Transverse colon (tissue), 4 donors: ENCODE data around the gene ZSCAN26. TPM values are rescaled to one million over a fixed set of nuclear protein-coding genes. Genes with fewer than 3 reads are reported as not detected.

Source experiments
- DNase-seq: peaks from one replicate; pipeline ENCODE4 v3.0.0-alpha.2; 2019
- H3K27ac ChIP-seq, 4 donors: fragments of 200-600 bp; sonication (generic); 2 replicates each; pipeline ENCODE4 v1.5.1; 2016 to 2018; ENCODE audit warnings: inconsistent platforms in 4 of 4
- H3K27me3 ChIP-seq: fragments of 200-600 bp; sonication (generic); 2 replicates; pipeline ENCODE4 v1.5.1; 2017; ENCODE audit warnings: inconsistent platforms
- H3K36me3 ChIP-seq, 4 donors: fragments of 200-600 bp; sonication (generic); 2 replicates each; pipeline ENCODE4 v1.5.1; 2017 to 2019; ENCODE audit warnings: inconsistent platforms in 4 of 4
- H3K4me1 ChIP-seq, 4 donors: fragments of 200-600 bp; sonication (generic); 2 replicates each; pipeline ENCODE4 v1.5.1; 2017 to 2020; ENCODE audit warnings: inconsistent platforms in 4 of 4
- H3K4me3 ChIP-seq, 4 donors: fragments of 200-600 bp; sonication (generic); 1 replicate in 1 of 4; 2 replicates in 3 of 4; pipeline versions ENCODE4 v1.5.1 to v1.6.1; 2017 to 2019; ENCODE audit warnings: inconsistent platforms in 4 of 4
- H3K9me3 ChIP-seq, 2 donors: fragments of 200-600 bp; sonication (generic); 2 replicates each; pipeline ENCODE4 v1.5.1; 2017 to 2019; ENCODE audit warnings: inconsistent platforms in 2 of 2
- EP300 ChIP-seq: sonication (generic); formaldehyde crosslinking; IDR thresholded peaks from one replicate; pipeline ENCODE4 v1.6.1; 2017; ENCODE audit warnings: antibody characterized with exemption, low read depth
- POLR2A ChIP-seq: fragments of 450-650 bp; IDR thresholded peaks from one replicate; pipeline ENCODE4 v1.6.1; 2016; ENCODE audit warnings: antibody characterized with exemption, mild to moderate bottlenecking, moderate library complexity
- POLR2AphosphoS5 ChIP-seq, 3 donors: sonication (generic); formaldehyde crosslinking; IDR thresholded peaks; one replicate each; pipeline ENCODE4 v1.6.1; 2016; ENCODE audit warnings: antibody characterized with exemption in 3 of 3
- WGBS, 2 donors: methylation state at CpG; one replicate each; pipeline ENCODE4 v1.1.5; 2018; ENCODE audit warnings: low coverage in 1 of 2; 5-methylcytosine and 5-hydroxymethylcytosine counted together
- in situ Hi-C, 4 donors: fragments of 200-750 bp; cut with MboI; loops; one replicate each; pipeline versions ENCODE4 v1.15.0 to v1.15.1; 2017; ENCODE audit warnings: low sequenced_read_pairs in 3 of 4, low pct_ligation_motif_present in 1 of 4, low pct_unique_long_range_greater_than_20kb in 1 of 4
- intact Hi-C: fragments of 100-400 bp; cut with DNase I; formaldehyde crosslinking; loops from one replicate; pipeline ENCODE4 v1.15.1; 2023; ENCODE audit warnings: low total_unique reads
- total RNA-seq, 4 donors: library from RNA; depleted of rRNA; stranded (reverse); fragments of >200 nt; gene quantifications; one replicate each; pipeline ENCODE4 v1.1.0, GENCODE V29; 2016
- TF ChIP-seq, protein P1 (sequence below), 5 experiments: fragments of 200-600 bp in 3 of 5; fragments of 450-650 bp in 2 of 5; sonication (generic) in 3 of 5; IDR thresholded peaks; 1 replicate in 2 of 5; 2 replicates in 3 of 5; pipeline ENCODE4 v1.5.1; 2016 to 2017; ENCODE audit warnings: antibody characterized with exemption in 5 of 5, inconsistent platforms in 3 of 5, mild to moderate bottlenecking in 2 of 5, moderate library complexity in 1 of 5

ZSCAN26 gene
- total RNA-seq, 4 donors from 2014 or later = 13.9 to 19.4 (median 17.6) TPM

DNA sequence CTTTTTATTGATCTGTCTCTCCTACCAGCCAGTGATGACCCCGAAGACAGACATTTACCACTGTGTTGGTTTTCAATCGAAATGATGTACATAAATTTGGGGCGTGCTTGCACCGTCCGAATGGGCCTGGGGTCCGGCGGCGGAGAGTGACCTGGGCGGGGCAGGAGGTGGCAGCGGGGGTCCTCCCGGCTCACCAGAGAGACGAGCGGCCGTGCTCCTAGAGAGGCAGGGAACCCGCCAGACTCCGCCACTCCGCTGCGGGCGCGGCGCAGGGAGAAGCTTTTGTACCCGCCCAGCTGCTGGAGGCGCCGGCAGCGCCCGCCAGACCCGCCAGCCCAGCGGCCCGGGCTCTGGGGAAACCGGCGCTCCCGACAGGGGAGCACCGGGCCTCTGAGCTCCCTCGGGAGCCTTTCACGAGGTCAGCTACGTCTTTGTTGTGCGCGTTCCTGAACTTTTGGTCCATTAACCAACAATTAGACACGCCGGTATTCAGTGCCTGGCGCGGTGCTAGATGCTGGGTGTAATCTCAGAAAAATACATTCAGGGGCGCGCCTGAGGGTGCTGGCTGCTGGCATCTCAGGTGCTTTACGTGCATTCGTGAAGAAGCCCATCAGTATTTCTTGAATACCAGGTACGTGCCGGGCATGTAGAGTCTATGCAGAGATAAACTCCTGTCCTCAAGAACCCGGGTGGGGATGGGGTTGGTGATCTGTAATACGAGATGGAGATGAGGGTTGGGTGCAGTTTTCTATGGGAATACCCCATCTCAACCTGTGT, 14.5 kb downstream of the ZSCAN26 start, which contains the start of gene PGBD1:
Gene PGBD1, plus strand, starts transcription at position 285 of the 777 bp plus-strand sequence. CDS start 2,242 bp downstream, outside the sequence.
- Histone ChIP-seq H3K36me3 (peaks cover 0 to 4% (median under 1%) of the 10 kb centered on the region in 4 donors), H3K4me1 (peaks cover 0 to 16% (median 3%) of the 10 kb centered on the region in 4 donors), H3K27me3 (no peaks in the 10 kb centered on the region), H3K27ac (peak within 1 kb of the TSS; percentile 34 to 53 (median 48)), H3K9me3 (no peaks in the 10 kb centered on the region), H3K4me3 (peak within 1 kb of the TSS; percentile 45 to 68 (median 60))
- peak in 1 of 3 donors; percentile 42 for TF ChIP-seq POLR2AphosphoS5 (IDR thresholded peaks at IDR 0.05)
- TF ChIP-seq EP300 = no peak
- in situ Hi-C loops (no loop called here), intact Hi-C loops (loop anchor here (10.0 kb wide), 1 partner anchor 53 kb away; the partner anchor contains the start of gene ZSCAN31)
- 1 to 3% methylated on average over 5 to 39 of the region's 50 CpGs for WGBS, 2 donors
- peak; percentile 71 for DNase-seq

DNA sequence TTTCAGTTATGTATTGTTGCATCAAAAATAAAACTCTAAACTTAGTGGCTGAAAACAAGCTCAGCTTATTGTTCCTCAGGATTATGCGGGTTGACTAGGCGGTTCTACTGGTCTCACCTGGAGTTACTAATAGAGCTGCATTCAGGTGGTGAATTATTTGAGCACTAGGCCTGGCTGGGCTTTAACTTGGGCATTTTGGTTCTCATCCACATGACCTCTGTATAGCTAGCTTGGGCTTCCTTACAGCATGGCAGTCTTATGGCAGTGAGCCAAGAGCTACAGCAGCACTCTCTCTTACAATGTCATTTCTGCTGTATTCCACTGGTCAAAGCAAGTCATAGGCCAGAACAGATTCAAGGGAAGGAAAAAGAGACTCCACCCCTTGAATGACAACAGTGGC, 16.0 kb downstream of the ZSCAN26 start:
- Histone ChIP-seq H3K4me3 (no peak overlapping the region), H3K27me3 (no peaks in the 10 kb centered on the region), H3K27ac (no peak overlapping the region), H3K9me3 (no peaks in the 10 kb centered on the region), H3K4me1 (peaks cover 0 to 16% (median 3%) of the 10 kb centered on the region in 4 donors), H3K36me3 (peaks cover 0 to 7% (median 2%) of the 10 kb centered on the region in 4 donors)
- whole genome bisulfite sequencing, 2 donors = 100% methylated on average over 2 of the region's 2 CpGs; no CpG with 5 or more reads in 1 of the 2 donors
- intact Hi-C loops (loop anchor here (10.0 kb wide), 1 partner anchor 52 kb away; the partner anchor contains the start of gene ZSCAN31), in situ Hi-C loops (no loop called here)
- DNase-seq = no peak
- no peak for TF ChIP-seq EP300
- no peak for TF ChIP-seq POLR2A
- TF ChIP-seq POLR2AphosphoS5 (IDR thresholded peaks at IDR 0.05) = no peak
- TF ChIP-seq, protein P1, sequence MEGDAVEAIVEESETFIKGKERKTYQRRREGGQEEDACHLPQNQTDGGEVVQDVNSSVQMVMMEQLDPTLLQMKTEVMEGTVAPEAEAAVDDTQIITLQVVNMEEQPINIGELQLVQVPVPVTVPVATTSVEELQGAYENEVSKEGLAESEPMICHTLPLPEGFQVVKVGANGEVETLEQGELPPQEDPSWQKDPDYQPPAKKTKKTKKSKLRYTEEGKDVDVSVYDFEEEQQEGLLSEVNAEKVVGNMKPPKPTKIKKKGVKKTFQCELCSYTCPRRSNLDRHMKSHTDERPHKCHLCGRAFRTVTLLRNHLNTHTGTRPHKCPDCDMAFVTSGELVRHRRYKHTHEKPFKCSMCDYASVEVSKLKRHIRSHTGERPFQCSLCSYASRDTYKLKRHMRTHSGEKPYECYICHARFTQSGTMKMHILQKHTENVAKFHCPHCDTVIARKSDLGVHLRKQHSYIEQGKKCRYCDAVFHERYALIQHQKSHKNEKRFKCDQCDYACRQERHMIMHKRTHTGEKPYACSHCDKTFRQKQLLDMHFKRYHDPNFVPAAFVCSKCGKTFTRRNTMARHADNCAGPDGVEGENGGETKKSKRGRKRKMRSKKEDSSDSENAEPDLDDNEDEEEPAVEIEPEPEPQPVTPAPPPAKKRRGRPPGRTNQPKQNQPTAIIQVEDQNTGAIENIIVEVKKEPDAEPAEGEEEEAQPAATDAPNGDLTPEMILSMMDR (IDR thresholded peaks at IDR 0.05) = no peak

DNA sequence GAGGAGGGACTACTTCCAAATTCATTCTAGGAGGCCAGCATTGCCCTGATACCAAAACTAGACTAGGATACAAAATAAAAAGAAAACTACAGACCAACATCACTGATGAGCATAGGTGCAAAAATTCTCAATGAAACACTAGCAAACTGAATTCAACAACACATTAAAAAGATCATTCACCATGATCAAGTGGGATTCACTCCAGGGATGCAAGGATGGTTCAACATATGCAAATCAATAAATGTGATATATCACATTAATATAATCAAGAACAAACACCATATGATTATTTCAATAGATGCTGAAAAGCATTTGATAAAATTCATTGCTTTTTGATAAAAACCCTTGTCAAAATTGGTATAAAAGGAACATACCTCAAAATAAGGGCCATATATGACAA, 24.6 kb downstream of the ZSCAN26 start:
- Histone ChIP-seq H3K27me3 (no peaks in the 10 kb centered on the region), H3K9me3 (no peaks in the 10 kb centered on the region), H3K36me3 (peaks cover 0 to 9% (median 3%) of the 10 kb centered on the region in 4 donors), H3K4me3 (no peak overlapping the region), H3K4me1 (no peaks in the 10 kb centered on the region), H3K27ac (no peak overlapping the region)
- in situ Hi-C loops = no loop called here
- intact Hi-C loops = no loop called here
- no peak for DNase-seq
- TF ChIP-seq POLR2A (no peak), POLR2AphosphoS5 (IDR thresholded peaks at IDR 0.05) (no peak), EP300 (no peak)
- TF ChIP-seq, protein P1 (IDR thresholded peaks at IDR 0.05) = no peak

DNA sequence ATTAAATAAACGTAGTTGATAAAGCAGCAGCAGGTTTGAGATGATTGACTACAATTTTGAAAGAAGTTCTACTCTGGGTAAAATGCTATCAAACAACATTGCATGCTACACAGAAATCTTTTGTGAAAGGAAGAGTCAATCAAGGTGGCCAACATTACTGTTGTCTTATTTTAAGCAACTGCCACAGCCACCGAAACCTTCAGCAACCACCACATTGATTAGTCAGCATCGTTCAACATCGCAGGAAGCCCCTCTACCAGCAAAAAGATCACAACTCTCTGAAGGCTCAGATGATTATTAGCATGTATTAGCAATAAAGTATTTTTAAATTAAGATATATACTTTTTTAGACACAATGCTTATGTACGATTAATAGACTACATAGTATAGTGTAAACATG, 28.4 kb downstream of the ZSCAN26 start:
- H3K4me1 ChIP-seq = no peaks in the 10 kb centered on the region
- DNase-seq = no peak
- no peak overlapping the region for H3K27ac ChIP-seq
- no peaks in the 10 kb centered on the region for H3K9me3 ChIP-seq
- TF ChIP-seq POLR2A (no peak), EP300 (no peak), POLR2AphosphoS5 (IDR thresholded peaks at IDR 0.05) (no peak)
- TF ChIP-seq, protein P1 (IDR thresholded peaks at IDR 0.05) = no peak
- no peaks in the 10 kb centered on the region for H3K27me3 ChIP-seq
- no peaks in the 10 kb centered on the region for H3K36me3 ChIP-seq
- in situ Hi-C loops = no loop called here
- intact Hi-C loops = no loop called here
- no peak overlapping the region for H3K4me3 ChIP-seq
- WGBS, 2 donors = 85 to 93% methylated on average over 2 to 5 of the region's 5 CpGs
